Breast epithelium (tissue), 3 donors: ENCODE measurements around the gene KLHL3.

Source experiments
- CTCF ChIP-seq, 3 donors: fragments of 450-650 bp; IDR thresholded peaks; one replicate each; pipeline ENCODE4 v1.5.1; 2016 to 2017; ENCODE audit warnings: antibody characterized with exemption in 3 of 3, mild to moderate bottlenecking in 3 of 3, moderate library complexity in 3 of 3
- POLR2A ChIP-seq: fragments of 450-650 bp; IDR thresholded peaks from one replicate; pipeline ENCODE4 v1.6.1; 2016; ENCODE audit warnings: antibody characterized with exemption, mild to moderate bottlenecking, moderate library complexity

GRCh38 chr5:137747848-137748247 lies 12.0 kb upstream of the KLHL3 start:
- TF ChIP-seq CTCF (IDR thresholded peaks at IDR 0.05) (no peak), POLR2A (no peak)
